GM21367 (cell line): ENCODE measurements around the gene S100A8.
"Not testable (repeated sequence)": the region's sequence is repeated elsewhere in the genome, so short reads cannot be mapped to it uniquely, and the experiment has no call there.

Experiments used
- ATAC-seq: cut with Tn5 transposase; IDR thresholded peaks from one replicate; pipeline ENCODE4 v1.9.1; 2021; ENCODE audit not compliant: unreplicated experiment

S100A8 gene

GRCh38 chr1:153390938-153391710, at the start of gene S100A8:
TSS of gene S100A8 (minus strand) at chr1:153391073. CDS start at chr1:153390535, 538 bp downstream.
- no peak for ATAC-seq

GRCh38 chr1:153439273-153439672, 48.4 kb upstream of the S100A8 start:
- ATAC-seq = no peak

DNA sequence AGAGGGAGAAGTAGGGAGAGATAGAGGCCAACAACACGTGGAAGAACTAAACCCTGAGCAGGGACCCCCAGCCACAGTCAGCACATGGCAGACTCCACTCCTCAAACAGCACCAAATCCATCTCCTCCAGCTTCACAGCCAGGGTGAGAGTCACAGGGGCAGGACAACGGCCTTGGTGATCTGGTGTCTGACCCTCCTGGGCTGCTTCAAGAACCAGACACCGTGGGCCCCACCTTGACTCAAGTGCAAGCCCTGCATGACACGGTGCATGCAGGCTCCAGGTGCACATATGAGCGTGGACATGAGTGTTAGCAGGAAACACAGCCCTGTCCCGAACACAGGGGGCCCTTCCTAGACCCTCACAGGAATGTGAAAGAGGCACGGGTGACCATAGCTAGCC, 47.7 kb upstream of the S100A8 start:
- no peak for ATAC-seq

GRCh38 chr1:153437236-153437635, 46.4 kb upstream of the S100A8 start:
- no peak for ATAC-seq

GRCh38 chr1:153434746-153435455, 44.0 kb upstream of the S100A8 start:
- no peak for ATAC-seq

DNA sequence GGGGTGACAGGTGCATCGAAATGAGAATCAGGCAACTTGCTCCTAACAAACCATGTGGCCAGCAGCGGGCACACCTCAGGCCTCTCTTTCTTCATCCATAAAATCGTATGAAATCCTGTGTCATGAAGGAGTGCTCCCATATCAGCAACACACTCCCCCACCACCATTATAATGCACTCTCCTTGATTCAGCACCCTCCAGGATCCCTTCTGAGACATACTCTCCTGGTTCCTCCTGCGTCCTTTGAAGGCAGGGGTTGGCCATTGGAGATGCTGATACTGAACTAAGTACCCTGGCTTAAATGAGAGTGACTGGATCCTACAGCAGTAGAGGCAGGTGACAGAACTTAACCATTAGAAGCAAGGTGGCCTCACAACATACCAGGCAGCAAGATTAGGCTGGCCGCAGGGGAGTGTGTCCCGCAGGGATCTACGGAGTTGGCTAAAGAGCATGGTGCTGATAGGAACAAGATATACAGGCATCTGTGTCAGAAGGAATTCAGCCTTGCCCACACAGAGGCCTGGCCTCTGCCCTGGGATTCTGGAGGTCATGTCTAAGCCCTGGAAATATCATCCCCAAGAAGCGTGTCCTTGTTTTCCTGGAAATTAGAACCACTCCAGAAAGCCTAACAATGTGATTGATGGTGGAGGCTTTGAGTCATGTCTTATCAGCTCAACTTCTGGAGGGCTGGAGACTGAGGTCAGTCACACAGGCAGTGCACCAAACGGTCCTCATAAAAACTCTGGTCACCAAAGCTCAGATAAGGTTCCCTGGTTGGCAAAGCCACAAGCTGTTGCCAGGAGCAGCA, 42.2 kb upstream of the S100A8 start:
- no peak for ATAC-seq

DNA sequence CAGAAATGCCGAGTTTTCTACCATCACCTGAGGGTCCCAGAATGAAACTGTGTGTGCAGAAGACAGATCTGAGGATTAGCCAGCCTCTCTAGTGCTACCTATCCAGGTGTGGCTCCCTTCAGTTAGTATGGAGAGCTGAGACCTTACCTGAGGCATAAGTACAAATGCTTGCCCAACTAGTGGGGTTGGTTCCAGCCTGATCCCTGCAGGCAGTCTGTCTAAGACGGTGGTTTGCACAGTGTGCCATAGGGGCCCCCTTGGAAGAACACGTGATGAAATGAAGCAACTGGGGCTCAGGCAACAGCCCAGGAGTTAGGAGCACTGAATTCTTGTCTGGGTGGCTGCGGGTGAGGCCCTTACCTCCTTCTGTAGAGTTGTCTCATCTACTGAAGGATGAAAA, 41.1 kb upstream of the S100A8 start:
- ATAC-seq = no peak

DNA sequence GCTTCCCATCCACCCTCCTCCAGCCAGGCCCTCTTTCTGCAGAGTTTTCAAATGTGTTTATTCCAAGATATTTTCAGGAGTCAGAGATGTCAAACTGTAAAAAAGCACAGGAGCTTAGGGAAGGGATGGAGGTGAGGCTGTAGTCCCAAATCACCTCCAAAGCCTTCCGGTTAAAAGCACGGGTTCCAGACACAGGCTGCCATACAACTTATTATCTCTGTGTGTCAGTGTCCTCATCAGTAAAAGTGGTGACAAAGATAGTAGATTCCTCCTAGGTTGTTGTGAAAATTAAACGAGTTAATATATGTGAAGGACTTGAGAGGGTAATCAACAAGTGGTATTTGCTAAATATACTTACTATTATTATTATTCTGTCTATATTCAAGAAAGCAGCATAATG, 40.6 kb upstream of the S100A8 start:
- no peak for ATAC-seq

- no peak for ATAC-seq
Measured at GRCh38 chr1:153431002-153431401, 40.1 kb upstream of the S100A8 start.

- no peak for ATAC-seq
Measured at GRCh38 chr1:153430561-153430960, 39.7 kb upstream of the S100A8 start.

DNA sequence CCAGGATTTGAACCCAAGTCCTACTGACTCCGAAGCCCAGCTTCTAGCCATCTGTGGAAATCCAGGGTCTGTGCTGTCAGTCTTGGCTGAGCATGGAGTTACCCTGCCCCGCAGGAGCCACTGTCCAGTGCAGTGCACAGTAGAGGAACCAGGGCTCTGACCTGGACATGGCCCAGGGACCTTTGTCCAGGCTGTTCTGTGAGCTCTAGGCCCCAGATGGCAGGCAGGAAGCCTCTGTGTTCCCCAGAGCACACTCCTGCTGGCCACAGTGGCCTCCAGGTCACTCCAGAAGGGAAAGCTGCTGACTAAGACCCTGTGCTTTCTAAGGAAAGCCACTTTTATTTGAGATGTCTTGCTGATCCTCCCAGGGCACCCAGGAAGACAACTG, 39.3 kb upstream of the S100A8 start:
- ATAC-seq = no peak

DNA sequence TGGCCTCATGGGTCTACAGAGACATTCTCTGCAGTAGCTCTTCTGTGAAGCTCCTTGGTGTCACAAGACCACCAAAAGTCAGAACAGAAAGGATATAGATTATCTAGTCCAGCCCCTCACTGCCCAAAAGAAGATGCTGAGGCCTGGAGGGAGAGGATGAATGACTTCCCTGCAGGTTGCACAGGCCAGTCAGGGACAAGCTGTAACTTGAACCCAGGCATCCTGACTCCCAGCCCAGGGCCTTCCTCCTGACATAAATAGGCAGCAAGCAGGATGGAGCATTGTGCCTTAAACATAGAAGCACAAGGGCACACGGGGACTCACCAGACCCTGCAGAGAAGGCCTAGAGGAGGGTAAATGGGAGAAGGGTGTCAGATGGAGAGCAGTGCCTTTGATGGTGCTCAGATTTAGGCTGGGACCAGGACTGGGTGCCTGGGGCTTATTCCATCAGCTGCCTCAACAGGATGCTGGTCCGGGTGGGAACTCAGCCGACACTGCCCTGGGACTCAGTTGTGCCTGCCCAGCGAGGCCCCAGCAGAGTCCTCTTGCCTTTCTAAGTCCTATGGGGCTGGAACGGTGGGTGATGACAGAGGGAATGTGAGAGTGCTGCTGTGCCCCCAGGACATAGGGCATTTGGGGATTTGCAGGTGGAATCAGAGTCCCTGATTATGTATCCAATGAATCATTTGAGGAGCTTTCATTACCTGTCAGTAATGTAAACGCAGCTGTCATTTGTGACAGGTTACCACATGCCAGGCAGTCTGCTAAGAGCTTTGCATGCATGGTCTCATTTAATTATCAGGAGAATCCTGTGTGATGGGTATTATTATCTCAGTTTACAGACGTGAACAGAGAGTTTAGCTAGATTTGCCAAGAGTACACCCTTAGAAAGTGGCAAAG, 38.6 kb upstream of the S100A8 start:
- no peak for ATAC-seq

- no peak for ATAC-seq
Measured at GRCh38 chr1:153428791-153429190, 37.9 kb upstream of the S100A8 start.

DNA sequence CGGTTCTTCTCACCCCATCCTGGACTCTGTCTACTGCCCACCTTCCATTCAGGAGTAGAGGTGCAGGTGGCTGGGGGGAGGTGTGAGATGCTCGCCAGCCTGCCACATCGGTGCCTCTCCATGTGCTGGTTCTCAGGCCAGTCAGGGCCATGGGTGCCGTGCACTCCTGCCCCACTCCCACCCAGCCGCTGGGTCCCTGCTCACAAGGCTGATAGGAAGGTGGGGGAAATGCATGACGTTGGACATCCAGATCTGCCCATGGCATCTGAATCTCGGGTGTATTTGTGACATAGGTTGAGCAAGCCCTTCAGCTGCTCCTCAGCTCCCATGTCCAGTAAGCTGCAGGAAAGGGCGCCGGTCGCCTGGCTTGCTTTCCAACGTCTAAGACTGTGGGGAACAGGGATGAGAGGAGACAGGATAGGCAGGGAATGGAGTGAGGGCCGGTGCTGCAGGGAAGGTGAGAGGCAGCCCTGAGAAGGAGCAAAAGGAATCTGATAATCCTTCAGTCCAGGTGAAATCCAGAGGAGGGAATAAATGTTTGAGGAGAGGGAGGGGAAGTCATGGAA, 37.3 kb upstream of the S100A8 start:
- no peak for ATAC-seq

- ATAC-seq = no peak
Measured at GRCh38 chr1:153426809-153427208, 35.9 kb upstream of the S100A8 start.

DNA sequence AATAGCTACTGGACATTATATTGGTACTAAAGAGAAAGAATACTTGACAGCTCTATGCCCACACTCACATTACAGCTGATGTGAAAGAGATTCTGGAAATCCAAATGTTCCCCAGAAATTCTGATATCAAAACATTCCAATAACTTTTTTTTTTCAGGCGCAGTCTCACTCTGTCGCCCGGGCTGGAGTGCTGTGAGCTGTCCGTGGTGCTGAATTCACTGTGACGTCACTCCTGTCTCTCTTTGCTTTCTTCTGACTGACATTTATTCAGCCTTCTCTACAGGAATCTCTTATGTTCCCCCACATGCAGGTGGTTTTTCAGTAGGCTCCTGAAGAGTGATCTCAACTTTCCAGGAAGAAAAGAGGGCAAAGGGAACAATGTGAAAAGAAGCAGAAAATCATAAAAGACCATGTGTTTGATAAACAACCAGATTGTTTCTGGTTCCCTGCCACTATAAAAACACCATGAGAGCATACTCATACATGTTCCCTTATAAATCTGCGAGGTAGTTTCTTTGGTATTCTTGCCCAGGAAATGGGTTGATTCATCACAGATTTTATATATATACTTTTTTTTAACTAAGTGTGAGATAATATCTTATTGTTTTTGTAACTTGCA, 31.7 kb upstream of the S100A8 start:
- no peak for ATAC-seq

- no peak for ATAC-seq
Measured at GRCh38 chr1:153420306-153420705, 29.4 kb upstream of the S100A8 start.

DNA sequence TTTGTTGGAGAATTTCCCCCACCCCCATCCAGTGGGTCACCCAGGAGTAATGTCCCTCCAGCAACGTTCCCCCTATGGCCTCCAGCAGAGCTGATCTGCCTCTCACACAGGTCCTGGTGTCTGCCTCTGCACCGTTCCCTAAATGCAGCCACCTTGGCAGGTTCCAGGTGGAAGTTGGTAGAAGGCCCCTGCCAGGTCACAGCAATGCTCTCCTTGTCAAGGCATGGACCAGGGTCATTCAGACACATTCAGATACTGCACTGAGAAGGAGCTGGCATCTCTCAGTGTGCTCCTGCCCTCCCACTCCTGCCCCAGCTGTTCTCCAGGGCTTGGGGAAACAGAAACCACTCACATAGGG, 28.5 kb upstream of the S100A8 start:
- ATAC-seq = not testable (repeated sequence)

DNA sequence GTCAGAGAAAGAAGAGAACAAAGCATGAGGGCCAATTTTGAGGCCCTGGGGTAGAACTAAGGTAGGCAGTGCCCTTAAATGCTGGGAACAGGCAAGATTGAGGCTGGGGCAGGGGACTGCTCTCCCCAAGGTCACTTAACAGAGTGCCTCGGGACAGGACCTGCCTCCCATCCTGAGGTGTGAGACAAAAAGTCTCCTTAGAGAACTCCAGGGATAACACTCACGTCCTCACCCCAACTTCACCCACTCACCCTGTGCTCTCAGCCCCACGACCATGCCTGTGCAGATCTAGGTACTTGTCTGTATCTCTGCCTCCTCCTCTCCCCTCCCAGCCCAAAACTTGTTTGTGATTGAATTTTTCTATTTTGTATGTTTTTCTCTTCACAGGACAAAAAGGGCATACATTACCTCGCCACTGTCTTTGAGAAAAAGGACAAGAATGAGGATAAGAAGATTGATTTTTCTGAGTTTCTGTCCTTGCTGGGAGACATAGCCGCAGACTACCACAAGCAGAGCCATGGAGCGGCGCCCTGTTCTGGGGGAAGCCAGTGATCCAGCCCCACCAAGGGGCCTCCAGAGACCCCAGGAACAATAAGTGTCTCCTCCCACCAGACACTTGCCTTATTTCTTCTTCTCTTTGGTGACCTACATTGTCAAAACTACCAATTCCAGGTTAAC, 28.0 kb upstream of the S100A8 start:
- not testable (repeated sequence) for ATAC-seq
